ENCODE measurements around the gene C1QTNF7. TPM values are rescaled to one million over a fixed set of nuclear protein-coding genes. Genes with fewer than 3 reads are reported as not detected.

Gene C1QTNF7
- total RNA-seq, 1 donor from 2014 or later = not detected

DNA sequence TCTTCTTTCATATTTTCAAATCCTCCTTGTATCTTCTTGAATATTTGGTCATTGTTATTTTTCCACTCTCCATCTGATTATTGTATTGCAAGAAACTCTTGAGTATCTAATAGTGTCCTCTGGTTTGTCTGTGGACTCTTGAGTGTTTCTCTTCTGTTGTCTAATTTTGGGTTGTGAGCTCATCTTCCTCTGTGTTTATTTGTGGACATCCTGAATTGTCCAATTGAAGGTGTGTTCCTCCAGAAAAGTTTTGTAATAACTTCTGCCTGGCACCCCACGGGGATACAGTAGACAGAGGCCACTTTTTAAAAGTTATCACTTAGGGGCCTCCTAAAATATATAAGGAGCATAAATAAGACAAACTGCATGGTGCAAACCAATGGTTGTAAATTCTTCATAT, 38.8 kb downstream of the C1QTNF7 start:
- TF ChIP-seq, protein P1, sequence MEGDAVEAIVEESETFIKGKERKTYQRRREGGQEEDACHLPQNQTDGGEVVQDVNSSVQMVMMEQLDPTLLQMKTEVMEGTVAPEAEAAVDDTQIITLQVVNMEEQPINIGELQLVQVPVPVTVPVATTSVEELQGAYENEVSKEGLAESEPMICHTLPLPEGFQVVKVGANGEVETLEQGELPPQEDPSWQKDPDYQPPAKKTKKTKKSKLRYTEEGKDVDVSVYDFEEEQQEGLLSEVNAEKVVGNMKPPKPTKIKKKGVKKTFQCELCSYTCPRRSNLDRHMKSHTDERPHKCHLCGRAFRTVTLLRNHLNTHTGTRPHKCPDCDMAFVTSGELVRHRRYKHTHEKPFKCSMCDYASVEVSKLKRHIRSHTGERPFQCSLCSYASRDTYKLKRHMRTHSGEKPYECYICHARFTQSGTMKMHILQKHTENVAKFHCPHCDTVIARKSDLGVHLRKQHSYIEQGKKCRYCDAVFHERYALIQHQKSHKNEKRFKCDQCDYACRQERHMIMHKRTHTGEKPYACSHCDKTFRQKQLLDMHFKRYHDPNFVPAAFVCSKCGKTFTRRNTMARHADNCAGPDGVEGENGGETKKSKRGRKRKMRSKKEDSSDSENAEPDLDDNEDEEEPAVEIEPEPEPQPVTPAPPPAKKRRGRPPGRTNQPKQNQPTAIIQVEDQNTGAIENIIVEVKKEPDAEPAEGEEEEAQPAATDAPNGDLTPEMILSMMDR (IDR thresholded peaks at IDR 0.05; ENCODE audit: insufficient read depth, low read depth, low read length) = no peak
- no peak for TF ChIP-seq EZH2 (IDR thresholded peaks at IDR 0.05; ENCODE audit: insufficient read depth, low read length)
- H3K27ac Mint-ChIP-seq (ENCODE audit: unreplicated experiment) = no peak overlapping the region
- H3K9me3 Mint-ChIP-seq (ENCODE audit: unreplicated experiment) = no peaks in the 10 kb centered on the region

DNA sequence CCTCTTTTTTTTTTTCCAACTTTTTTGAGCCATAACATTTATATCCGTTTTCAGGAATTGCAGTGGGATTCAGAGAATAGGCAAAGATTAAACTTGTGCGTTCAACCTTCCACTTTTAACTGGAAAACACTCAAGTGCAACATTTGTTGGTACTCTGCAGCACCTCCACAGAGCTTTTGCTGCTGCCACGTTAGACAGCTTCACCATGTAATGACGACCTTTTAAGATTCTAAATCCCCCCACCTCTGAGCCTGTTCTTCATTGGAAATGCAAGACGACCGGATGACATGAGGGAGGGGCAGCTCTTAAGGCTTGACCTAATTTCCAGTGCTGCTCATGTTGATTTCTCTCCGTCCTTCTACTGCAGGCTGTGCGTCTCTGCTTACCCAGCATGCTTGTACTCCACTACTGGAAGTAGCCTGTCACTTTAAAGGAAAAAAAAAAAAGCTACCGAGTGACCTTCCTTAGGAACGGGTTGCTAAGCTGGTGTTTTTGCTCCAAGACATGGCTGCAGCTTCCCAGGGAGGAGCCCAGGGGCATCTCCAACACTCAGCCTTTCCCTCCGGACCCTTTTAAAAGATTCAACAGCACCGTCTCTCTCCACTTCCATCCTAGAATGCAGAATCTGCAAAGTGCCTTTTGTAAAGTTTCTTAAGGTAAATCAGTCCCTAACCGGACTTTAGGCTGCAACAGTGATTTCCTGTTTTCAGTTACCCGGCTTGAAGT, 41.7 kb downstream of the C1QTNF7 start, which contains the start of gene CC2D2A:
Gene CC2D2A, plus strand, starts transcription at position 481 of the 726 bp plus-strand sequence. CDS start 6,051 bp downstream, outside the sequence.
- no peaks in the 10 kb centered on the region for H3K36me3 ChIP-seq (ENCODE audit: insufficient read depth, low read length)
- peak; percentile 53 for DNase-seq (ENCODE audit: low read depth)
- H3K27me3 ChIP-seq (ENCODE audit: insufficient read depth, low read length) = no peaks in the 10 kb centered on the region
- H3K36me3 Mint-ChIP-seq (ENCODE audit: low read depth, unreplicated experiment) = no peaks in the 10 kb centered on the region
- peak within 1 kb of the TSS; percentile 5 for H3K27ac ChIP-seq (ENCODE audit: low read depth, low read length)
- peaks cover 16% of the 10 kb centered on the region for H3K4me1 Mint-ChIP-seq (ENCODE audit: low read depth, unreplicated experiment)
- no peaks in the 10 kb centered on the region for H3K9me3 Mint-ChIP-seq (ENCODE audit: unreplicated experiment)
- H2AFZ ChIP-seq (ENCODE audit: low read depth, low read length) = peak within 1 kb of the TSS; percentile 86
- no peaks in the 10 kb centered on the region for H3K79me2 ChIP-seq (ENCODE audit: insufficient read depth, low read length)
- TF ChIP-seq EZH2 (IDR thresholded peaks at IDR 0.05; ENCODE audit: insufficient read depth, low read length) = no peak
- TF ChIP-seq, protein P1 (IDR thresholded peaks at IDR 0.05; ENCODE audit: insufficient read depth, low read depth, low read length) = no peak
- H3K27ac Mint-ChIP-seq (ENCODE audit: unreplicated experiment) = peak within 1 kb of the TSS; percentile 76
- no peaks in the 10 kb centered on the region for H4K20me1 ChIP-seq (ENCODE audit: insufficient read depth, low read length)
- peak within 1 kb of the TSS; percentile 72 for H3K9ac ChIP-seq (ENCODE audit: low read length)
- peak; percentile 5 for FAIRE-seq
- no peaks in the 10 kb centered on the region for H3K4me1 ChIP-seq (ENCODE audit: insufficient read depth, low read length)
- H3K4me3 ChIP-seq (ENCODE audit: insufficient read depth, low read depth, low read length) = peak within 1 kb of the TSS; percentile 65
- no peaks in the 10 kb centered on the region for H3K9me3 ChIP-seq (ENCODE audit: insufficient read depth, low read depth, low read length)
- peak within 1 kb of the TSS; percentile 87 for H3K4me2 ChIP-seq (ENCODE audit: low read length)
- peak within 1 kb of the TSS; percentile 89 for H3K4me3 Mint-ChIP-seq (ENCODE audit: unreplicated experiment)
- H3K27me3 Mint-ChIP-seq (ENCODE audit: low read depth, unreplicated experiment) = no peaks in the 10 kb centered on the region

More for the DNA sequence above, 38.8 kb downstream of the C1QTNF7 start:
- H3K27ac ChIP-seq (ENCODE audit: low read depth, low read length) = no peak overlapping the region
- Mint-ChIP-seq H3K4me1 (ENCODE audit: low read depth, unreplicated experiment) (peaks cover 16% of the 10 kb centered on the region), H3K4me3 (ENCODE audit: unreplicated experiment) (no peak overlapping the region), H3K36me3 (ENCODE audit: low read depth, unreplicated experiment) (peaks cover 1% of the 10 kb centered on the region), H3K27me3 (ENCODE audit: low read depth, unreplicated experiment) (no peaks in the 10 kb centered on the region)
- H3K9me3 ChIP-seq (ENCODE audit: insufficient read depth, low read depth, low read length) = no peaks in the 10 kb centered on the region
- H3K9ac ChIP-seq (ENCODE audit: low read length) = no peak overlapping the region
- H3K4me1 ChIP-seq (ENCODE audit: insufficient read depth, low read length) = no peaks in the 10 kb centered on the region
- no peak overlapping the region for H3K4me2 ChIP-seq (ENCODE audit: low read length)
- H3K79me2 ChIP-seq (ENCODE audit: insufficient read depth, low read length) = no peaks in the 10 kb centered on the region
- no peak overlapping the region for H3K4me3 ChIP-seq (ENCODE audit: insufficient read depth, low read depth, low read length)
- H2AFZ ChIP-seq (ENCODE audit: low read depth, low read length) = no peak overlapping the region
- no peaks in the 10 kb centered on the region for H3K36me3 ChIP-seq (ENCODE audit: insufficient read depth, low read length)
- H3K27me3 ChIP-seq (ENCODE audit: insufficient read depth, low read length) = no peaks in the 10 kb centered on the region
- H4K20me1 ChIP-seq (ENCODE audit: insufficient read depth, low read length) = no peaks in the 10 kb centered on the region
- DNase-seq (ENCODE audit: low read depth) (no peak), FAIRE-seq (no peak)

DNA sequence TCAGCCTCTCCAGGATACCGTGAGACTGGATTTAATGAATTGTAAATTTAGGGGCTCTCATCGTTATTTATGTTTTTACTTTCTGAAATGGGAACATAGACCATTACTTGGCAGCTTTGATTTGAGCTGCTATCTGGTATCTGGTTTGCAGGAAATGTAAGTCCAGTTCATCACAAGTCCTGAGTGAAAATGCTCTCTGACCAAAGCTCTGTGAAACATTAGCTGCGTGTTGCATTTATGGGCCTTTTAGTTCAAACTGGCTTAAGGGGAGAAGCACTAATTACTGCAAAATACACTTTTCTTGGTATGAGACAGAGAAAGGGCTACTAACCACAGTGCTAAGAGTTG, 42.3 kb downstream of the C1QTNF7 start:
- no peaks in the 10 kb centered on the region for H3K9me3 ChIP-seq (ENCODE audit: insufficient read depth, low read depth, low read length)
- H3K4me3 ChIP-seq (ENCODE audit: insufficient read depth, low read depth, low read length) = peak overlapping the region; percentile 65
- H3K36me3 ChIP-seq (ENCODE audit: insufficient read depth, low read length) = no peaks in the 10 kb centered on the region
- no peaks in the 10 kb centered on the region for H3K79me2 ChIP-seq (ENCODE audit: insufficient read depth, low read length)
- H3K4me1 ChIP-seq (ENCODE audit: insufficient read depth, low read length) = no peaks in the 10 kb centered on the region
- Mint-ChIP-seq H3K9me3 (ENCODE audit: unreplicated experiment) (no peaks in the 10 kb centered on the region), H3K4me1 (ENCODE audit: low read depth, unreplicated experiment) (peaks cover 16% of the 10 kb centered on the region), H3K27me3 (ENCODE audit: low read depth, unreplicated experiment) (no peaks in the 10 kb centered on the region), H3K36me3 (ENCODE audit: low read depth, unreplicated experiment) (no peaks in the 10 kb centered on the region), H3K27ac (ENCODE audit: unreplicated experiment) (peak overlapping the region; percentile 76), H3K4me3 (ENCODE audit: unreplicated experiment) (peak overlapping the region; percentile 89)
- H3K27me3 ChIP-seq (ENCODE audit: insufficient read depth, low read length) = no peaks in the 10 kb centered on the region
- H3K9ac ChIP-seq (ENCODE audit: low read length) = peak overlapping the region; percentile 72
- DNase-seq (ENCODE audit: low read depth) = peak; percentile 6
- no peak for TF ChIP-seq EZH2 (IDR thresholded peaks at IDR 0.05; ENCODE audit: insufficient read depth, low read length)
- TF ChIP-seq, protein P1 (IDR thresholded peaks at IDR 0.05; ENCODE audit: insufficient read depth, low read depth, low read length) = no peak
- peak overlapping the region; percentile 5 for H3K27ac ChIP-seq (ENCODE audit: low read depth, low read length)
- H2AFZ ChIP-seq (ENCODE audit: low read depth, low read length) = peak overlapping the region; percentile 86
- peak overlapping the region; percentile 87 for H3K4me2 ChIP-seq (ENCODE audit: low read length)
- FAIRE-seq = no peak
- no peaks in the 10 kb centered on the region for H4K20me1 ChIP-seq (ENCODE audit: insufficient read depth, low read length)

Measured in astrocyte (in vitro differentiated cells and primary cell).